Thoracic aorta (tissue), 2 donors: ENCODE results near the gene BRAF. TPM values are rescaled to one million over a fixed set of nuclear protein-coding genes. Genes with fewer than 3 reads are reported as not detected.
A peak's percentile ranks its signal among the peaks of the same experiment; 100 is the strongest.

Source experiments
- ATAC-seq: fragments of 150-250 bp; one replicate; pipeline ENCODE4 v1.8.0; 2017; ENCODE audit warnings: low read depth; ENCODE audit not compliant: insufficient number of reproducible peaks, low FRiP score
- DNase-seq: peaks from one replicate; pipeline ENCODE4 v3.0.0-alpha.2; 2020; ENCODE audit warnings: low spot score
- H3K27ac ChIP-seq, 2 donors: fragments of 200-600 bp; sonication (generic); 1 replicate in 1 of 2; 2 replicates in 1 of 2; pipeline ENCODE4 v1.5.1; 2016; ENCODE audit warnings: mild to moderate bottlenecking in 2 of 2, moderate library complexity in 2 of 2
- H3K27me3 ChIP-seq: fragments of 200-600 bp; sonication (generic); replicated peaks from 2 replicates; pipeline ENCODE4 v1.6.0; 2016; ENCODE audit warnings: mild to moderate bottlenecking; ENCODE audit not compliant: insufficient read depth
- H3K36me3 ChIP-seq: fragments of 200-600 bp; sonication (generic); one replicate; pipeline ENCODE4 v1.5.1; 2016
- H3K4me1 ChIP-seq, 2 donors: fragments of 200-600 bp; sonication (generic); 1 replicate in 1 of 2; 2 replicates in 1 of 2; pipeline versions ENCODE4 v1.5.1 to v1.6.0; 2016; ENCODE audit warnings: low read depth in 2 of 2, mild to moderate bottlenecking in 1 of 2; ENCODE audit not compliant: control insufficient read depth in 1 of 2
- H3K4me3 ChIP-seq: fragments of 200-600 bp; sonication (generic); 2 replicates; pipeline ENCODE4 v1.5.1; 2016; ENCODE audit warnings: mild to moderate bottlenecking
- H3K9me3 ChIP-seq: fragments of 200-600 bp; sonication (generic); 2 replicates; pipeline ENCODE4 v1.5.1; 2016
- total RNA-seq, 2 donors: library from RNA; depleted of rRNA; stranded (reverse); fragments of >200 nt; gene quantifications; one replicate each; pipeline versions ENCODE4 v1.1.0 to v1.2.3, GENCODE V29; 2016
- TF ChIP-seq, protein P1 (sequence below): fragments of 200-600 bp; sonication (generic); IDR thresholded peaks from one replicate; pipeline ENCODE4 v1.5.1; 2019; ENCODE audit warnings: antibody characterized with exemption

BRAF gene
- total RNA-seq, 2 donors from 2014 or later = 31.5 to 62.2 TPM

DNA sequence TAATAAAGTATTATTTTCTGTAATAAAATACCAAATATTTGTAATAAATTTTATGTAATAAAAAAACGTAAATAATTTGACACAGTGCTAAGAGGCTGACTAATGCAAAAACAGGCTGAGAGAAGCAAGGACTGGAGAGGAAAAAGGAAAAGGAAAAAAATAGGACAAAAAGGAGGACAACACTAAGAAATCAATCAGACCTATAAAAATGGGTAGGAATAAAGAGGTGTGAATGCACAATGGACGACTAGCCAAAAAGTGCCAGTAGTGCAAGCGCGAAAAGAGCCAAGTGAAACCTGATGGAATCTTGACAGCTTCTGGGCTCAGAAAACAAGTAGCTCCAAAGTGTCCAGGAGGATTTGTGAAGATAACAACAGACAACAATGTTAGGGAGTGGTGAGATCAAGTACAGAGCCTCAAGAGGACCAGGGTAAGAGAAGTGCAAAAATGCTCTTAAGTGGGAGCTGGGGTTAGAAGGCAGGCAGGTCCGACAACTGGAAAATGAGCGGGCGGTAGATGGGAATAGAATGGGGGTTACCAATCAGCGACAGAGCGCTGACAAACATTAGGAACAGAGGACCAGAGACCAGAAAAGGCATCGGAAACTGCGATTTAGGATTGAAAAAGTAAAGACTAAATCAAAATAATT is 1.2 kb downstream of the BRAF start:
- no peak for DNase-seq
- TF ChIP-seq, protein P1, sequence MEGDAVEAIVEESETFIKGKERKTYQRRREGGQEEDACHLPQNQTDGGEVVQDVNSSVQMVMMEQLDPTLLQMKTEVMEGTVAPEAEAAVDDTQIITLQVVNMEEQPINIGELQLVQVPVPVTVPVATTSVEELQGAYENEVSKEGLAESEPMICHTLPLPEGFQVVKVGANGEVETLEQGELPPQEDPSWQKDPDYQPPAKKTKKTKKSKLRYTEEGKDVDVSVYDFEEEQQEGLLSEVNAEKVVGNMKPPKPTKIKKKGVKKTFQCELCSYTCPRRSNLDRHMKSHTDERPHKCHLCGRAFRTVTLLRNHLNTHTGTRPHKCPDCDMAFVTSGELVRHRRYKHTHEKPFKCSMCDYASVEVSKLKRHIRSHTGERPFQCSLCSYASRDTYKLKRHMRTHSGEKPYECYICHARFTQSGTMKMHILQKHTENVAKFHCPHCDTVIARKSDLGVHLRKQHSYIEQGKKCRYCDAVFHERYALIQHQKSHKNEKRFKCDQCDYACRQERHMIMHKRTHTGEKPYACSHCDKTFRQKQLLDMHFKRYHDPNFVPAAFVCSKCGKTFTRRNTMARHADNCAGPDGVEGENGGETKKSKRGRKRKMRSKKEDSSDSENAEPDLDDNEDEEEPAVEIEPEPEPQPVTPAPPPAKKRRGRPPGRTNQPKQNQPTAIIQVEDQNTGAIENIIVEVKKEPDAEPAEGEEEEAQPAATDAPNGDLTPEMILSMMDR = no peak

DNA sequence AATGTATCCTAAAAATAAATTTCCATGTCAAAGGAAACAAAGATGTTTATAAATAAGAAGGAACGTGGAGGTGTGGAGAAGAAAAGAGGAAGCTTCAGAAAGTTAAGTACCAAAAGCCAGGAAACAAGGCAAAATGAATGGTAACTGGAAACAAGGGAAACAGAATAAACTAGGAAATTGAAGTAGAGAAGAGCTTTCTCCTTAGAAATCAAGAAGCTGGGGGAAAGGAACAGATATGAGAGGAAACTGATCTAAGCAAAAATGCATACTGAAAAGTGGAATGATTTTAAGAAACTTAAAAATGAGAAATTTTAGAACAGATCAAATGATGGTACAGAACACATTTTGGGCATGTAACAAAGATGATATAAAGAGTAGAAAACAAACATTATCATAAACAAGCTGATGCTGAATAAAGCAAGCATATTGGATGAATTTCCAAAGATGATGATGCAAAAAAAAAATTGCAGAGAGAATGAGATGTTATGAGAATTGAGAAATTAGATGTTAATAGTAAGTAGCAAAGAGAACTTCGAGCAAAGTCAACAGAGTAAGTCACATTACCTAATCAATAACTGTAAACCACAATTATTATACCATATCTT is 1.9 kb downstream of the BRAF start:
- Histone ChIP-seq H3K27ac (peak overlapping the region in 1 of 2 donors; percentile 98), H3K4me3 (no peak overlapping the region), H3K4me1 (peaks cover 14 to 26% of the 10 kb centered on the region in 2 donors), H3K36me3 (no peaks in the 10 kb centered on the region), H3K9me3 (no peaks in the 10 kb centered on the region), H3K27me3 (no peaks in the 10 kb centered on the region)
- TF ChIP-seq, protein P1 = no peak
- DNase-seq = no peak
- ATAC-seq = no peak

More for the DNA sequence above, 1.2 kb downstream of the BRAF start:
- Histone ChIP-seq H3K27me3 (no peaks in the 10 kb centered on the region), H3K4me3 (peak overlapping the region; percentile 96), H3K36me3 (no peaks in the 10 kb centered on the region), H3K4me1 (peaks cover 14 to 26% of the 10 kb centered on the region in 2 donors), H3K9me3 (no peaks in the 10 kb centered on the region), H3K27ac (peak overlapping the region; percentile 96 to 98)
- ATAC-seq = no peak

DNA sequence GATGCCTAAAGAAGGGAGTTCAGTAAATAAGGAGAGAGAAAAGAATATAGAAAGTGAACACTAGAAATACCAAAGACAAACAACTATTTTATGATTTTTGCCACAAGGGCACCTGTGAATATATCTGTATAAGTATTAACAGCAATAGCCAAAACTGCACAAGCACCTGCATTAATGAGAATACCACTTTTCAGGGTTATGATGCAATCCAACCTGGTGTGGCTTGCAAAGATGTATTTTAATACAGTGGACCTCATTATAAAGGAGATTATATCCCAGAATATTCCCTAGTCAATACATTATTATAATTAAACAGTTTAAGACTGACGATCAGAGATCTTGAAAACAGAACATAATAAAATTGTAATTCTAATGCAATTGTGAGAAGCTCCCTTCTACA is 4.0 kb downstream of the BRAF start:
- TF ChIP-seq, protein P1 = no peak
- peaks cover 14 to 24% of the 10 kb centered on the region in 2 donors for H3K4me1 ChIP-seq

DNA sequence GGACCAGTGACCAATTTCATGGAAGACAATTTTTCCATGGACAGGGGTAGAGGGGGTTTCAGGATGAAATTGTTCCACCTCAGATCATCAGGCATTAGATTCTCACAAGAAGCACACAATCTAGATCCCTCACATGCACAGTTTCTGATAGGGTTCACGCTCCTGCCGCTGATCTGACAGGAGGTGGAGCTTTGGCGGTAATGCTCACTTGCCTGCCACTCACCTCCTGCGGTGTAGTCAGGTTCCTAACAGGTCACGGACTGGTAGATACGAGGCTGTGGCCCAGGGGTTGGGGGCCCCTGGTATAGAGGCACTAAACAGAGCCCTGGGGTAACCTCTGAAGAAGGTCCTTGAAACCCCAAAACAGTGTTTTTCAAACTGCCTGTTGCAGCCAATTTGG is 6.5 kb downstream of the BRAF start:
- no peak for DNase-seq
- Histone ChIP-seq H3K9me3 (no peaks in the 10 kb centered on the region), H3K4me3 (no peak overlapping the region), H3K27ac (no peak overlapping the region), H3K4me1 (peaks cover 14 to 16% of the 10 kb centered on the region in 2 donors), H3K27me3 (no peaks in the 10 kb centered on the region), H3K36me3 (no peaks in the 10 kb centered on the region)
- no peak for ATAC-seq
- TF ChIP-seq, protein P1 = no peak

More for the DNA sequence above, 4.0 kb downstream of the BRAF start:
- no peaks in the 10 kb centered on the region for H3K9me3 ChIP-seq
- H3K36me3 ChIP-seq = no peaks in the 10 kb centered on the region
- H3K27me3 ChIP-seq = no peaks in the 10 kb centered on the region
- H3K4me3 ChIP-seq = no peak overlapping the region
- no peak for ATAC-seq
- DNase-seq = no peak
- H3K27ac ChIP-seq = no peak overlapping the region

DNA sequence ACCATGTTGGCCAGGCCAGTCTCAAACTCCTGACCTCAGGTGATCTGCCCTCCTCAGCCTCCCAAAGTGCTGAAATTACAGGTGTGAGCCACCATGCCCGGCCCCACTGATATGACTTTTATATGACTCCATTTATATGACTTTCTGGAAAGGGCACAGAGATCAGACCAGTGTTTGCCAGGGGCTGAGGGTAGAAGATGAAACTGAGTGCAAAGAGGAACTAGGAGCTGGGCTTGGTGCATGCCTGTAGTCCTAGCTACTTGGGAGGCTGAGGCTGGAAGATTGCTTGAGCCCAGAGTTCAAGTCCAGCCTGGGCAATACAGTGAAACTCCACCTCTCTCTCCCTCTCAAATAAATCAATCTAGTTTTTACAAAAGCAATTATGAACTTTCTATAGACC is 7.5 kb downstream of the BRAF start:
- ATAC-seq (no peak), DNase-seq (no peak)
- TF ChIP-seq, protein P1 = no peak
- Histone ChIP-seq H3K36me3 (no peaks in the 10 kb centered on the region), H3K4me3 (no peak overlapping the region), H3K27ac (no peak overlapping the region), H3K9me3 (no peaks in the 10 kb centered on the region), H3K27me3 (no peaks in the 10 kb centered on the region), H3K4me1 (peaks cover 6 to 7% of the 10 kb centered on the region in 2 donors)
